OCI-LY3 (cell line): ENCODE data around the gene ANAPC4.

Source experiments
- CTCF ChIP-seq: fragments of 200-600, 300-600 bp; sonication (generic); IDR thresholded peaks from 2 replicates; pipeline ENCODE4 v1.5.1; 2014; ENCODE audit warnings: antibody characterized with exemption, low read length, low read depth
- EZH2phosphoT487 ChIP-seq: fragments of 200-600 bp; shearing (Covaris generic); IDR thresholded peaks from 2 replicates; pipeline ENCODE4 v1.6.1; 2018; ENCODE audit warnings: antibody characterized with exemption, mixed run types, low read depth

GRCh38 chr4:25347473-25347872 lies 29.6 kb upstream of the ANAPC4 start:
- TF ChIP-seq CTCF (no peak), EZH2phosphoT487 (no peak)
